Measurements from ENCODE around the gene HCN4. TPM values are rescaled to one million over a fixed set of nuclear protein-coding genes. Genes with fewer than 3 reads are reported as not detected.
A peak's percentile ranks its signal among the peaks of the same experiment; 100 is the strongest.

The HCN4 gene
- total and polyA plus RNA-seq, 2 of the 8 experiments (the other 6 are each of a cell fraction or from before 2014, with no cell fraction given), result 3.7 to 8.5 TPM

DNA sequence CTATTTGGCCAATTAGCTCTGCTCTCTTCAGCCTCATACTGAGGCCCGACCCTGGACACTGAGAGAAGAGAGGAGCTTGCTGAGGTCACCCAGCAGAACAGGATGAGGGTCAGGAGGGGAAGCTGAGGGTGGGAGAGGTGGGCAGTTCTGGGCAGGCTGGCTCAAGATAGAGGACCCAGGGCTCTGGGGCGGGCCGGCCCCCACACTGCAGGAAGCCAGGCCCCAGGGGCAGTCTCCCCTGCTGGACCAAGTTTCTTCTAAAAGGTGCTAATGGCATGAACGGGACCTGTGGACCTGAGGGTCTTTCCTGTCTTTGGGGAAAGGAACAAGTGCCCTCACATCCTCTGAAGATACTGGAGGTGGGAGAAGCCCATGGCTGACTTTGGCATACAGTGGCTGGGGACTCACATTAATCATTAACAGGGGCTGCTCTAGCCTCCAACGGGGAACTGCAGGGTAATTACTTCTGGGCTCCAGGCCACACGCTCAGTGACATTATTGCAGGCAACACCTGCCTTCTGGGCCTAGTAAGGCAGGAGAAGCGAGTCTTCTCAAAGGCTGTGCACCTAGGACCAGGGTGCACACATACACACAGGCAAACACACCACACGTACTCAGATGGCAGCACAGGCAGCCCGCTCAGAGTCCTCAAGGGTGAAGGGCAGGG is 10.6 kb downstream of the HCN4 start:
- no peaks in the 10 kb centered on the region for H3K9me3 ChIP-seq (ENCODE audit: insufficient read depth in 2 of 2, low read depth in 1 of 2, low read length in 1 of 2)
- no peak overlapping the region for H3K4me2 ChIP-seq (ENCODE audit: insufficient read depth in 1 of 2, low read depth in 2 of 2, low read length in 2 of 2)
- H3K79me1 ChIP-seq (ENCODE audit: low read depth, low read length), result peaks cover 33% of the 10 kb centered on the region
- peak overlapping the region; percentile 42; the same call in 1 of the 2 replicates for H4K8ac ChIP-seq (ENCODE audit: extremely low read depth, insufficient read depth, low read length)
- no peak overlapping the region for H4K91ac ChIP-seq (replicated peaks; ENCODE audit: insufficient read length, low read length)
- no peak overlapping the region for H3K27ac ChIP-seq (ENCODE audit: low read depth, low read length)
- no peak overlapping the region for H2AFZ ChIP-seq (ENCODE audit: low read length)
- no peak overlapping the region for H2BK15ac ChIP-seq (ENCODE audit: low read length)
- no peak overlapping the region for H3K4me3 ChIP-seq (ENCODE audit: extremely low read depth in 1 of 4, insufficient read depth in 2 of 4, low read depth in 3 of 4, low read length in 4 of 4)
- H2BK5ac ChIP-seq (ENCODE audit: low read depth, low read length), result no peak overlapping the region; the same call in 1 of the 2 replicates
- no peak overlapping the region for H3K56ac ChIP-seq (replicated peaks; ENCODE audit: insufficient read length, low read depth, low read length)
- H3K23ac ChIP-seq (ENCODE audit: insufficient read length), result no peak overlapping the region
- ChIA-PET CTCF (ENCODE audit: partially characterized antibody) (interaction anchor here (1.1 to 2.0 kb wide), 2 partner anchors 33 to 346 kb away, joined by 4 to 6 read pairs; no protein-coding TSS in a partner anchor), POLR2A (ENCODE audit: partially characterized antibody) (interaction anchor here (3.9 kb wide), 1 partner anchor 10 kb away, joined by 17 read pairs; the partner anchor contains the start of gene HCN4)
- H4K5ac ChIP-seq (ENCODE audit: insufficient read length, low read depth, low read length), result no peak overlapping the region
- H3K79me2 ChIP-seq (ENCODE audit: control insufficient read depth in 1 of 2, insufficient read depth in 2 of 2, low read length in 2 of 2), result peaks cover 0 to 87% of the 10 kb centered on the region in 2 experiments; a peak in 3 of 4 replicates
- no peak overlapping the region for H3K18ac ChIP-seq (ENCODE audit: extremely low read depth, low read length)
- H3K23me2 ChIP-seq (ENCODE audit: low read depth, low read length), result no peaks in the 10 kb centered on the region
- DNase-seq (ENCODE audit: low read depth in 1 of 2, low spot score in 2 of 2), result no peak
- H2AK5ac ChIP-seq (ENCODE audit: low read depth, low read length), result no peak overlapping the region; the same call in 1 of the 2 replicates
- no peak overlapping the region for H3K4ac ChIP-seq (replicated peaks; ENCODE audit: insufficient read length, low read depth, low read length)
- H3K4me1 ChIP-seq (replicated peaks in 1 of 4; ENCODE audit: control insufficient read depth in 3 of 4, insufficient read depth in 4 of 4, low read length in 3 of 4), result peaks cover 6 to 25% (median 18%) of the 10 kb centered on the region in 4 experiments
- H3K27me3 ChIP-seq (replicated peaks in 1 of 4; ENCODE audit: control insufficient read depth in 3 of 4, extremely low read depth in 1 of 4, insufficient read depth in 3 of 4, low read length in 3 of 4), result no peaks in the 10 kb centered on the region
- peaks cover 15 to 28% of the 10 kb centered on the region in 2 experiments for H4K20me1 ChIP-seq (replicated peaks in 1 of 2; ENCODE audit: control insufficient read depth in 1 of 2, insufficient read depth in 2 of 2, low read length in 2 of 2)
- no peak overlapping the region for H2BK120ac ChIP-seq (replicated peaks; ENCODE audit: low read depth, low read length)
- H3K14ac ChIP-seq (ENCODE audit: insufficient read length), result no peak overlapping the region
- no peaks in the 10 kb centered on the region; a peak in 1 of 8 replicates for H3K36me3 ChIP-seq (ENCODE audit: control insufficient read depth in 2 of 4, insufficient read depth in 4 of 4, low read length in 3 of 4)
- FAIRE-seq, result no peak
- no peak overlapping the region for H3K9ac ChIP-seq (replicated peaks in 1 of 4; ENCODE audit: extremely low read depth in 1 of 4, low read depth in 3 of 4, low read length in 3 of 4)
- no peak overlapping the region for H2BK20ac ChIP-seq (ENCODE audit: low read length)
- no peak overlapping the region for H2BK12ac ChIP-seq (ENCODE audit: low read depth, low read length)
- 95% methylated on average over 9 of the region's 9 CpGs; no CpG with 5 or more reads in 1 of the 2 experiments for WGBS, 2 experiments (ENCODE audit: extremely low coverage in 1 of 2, insufficient coverage in 1 of 2, insufficient read length in 1 of 2, insufficient replicate concordance in 2 of 2, low coverage in 1 of 2, low lambda C conversion rate in 2 of 2, missing lambda C conversion rate in 1 of 2)
- TF ChIP-seq CBX8 (IDR thresholded peaks at IDR 0.05; ENCODE audit: borderline replicate concordance, low read depth, low read length), result no peak
- no peak for TF ChIP-seq CTBP2 (IDR thresholded peaks at IDR 0.05; ENCODE audit: borderline replicate concordance, insufficient read depth, insufficient read length, low read length)
- TF ChIP-seq RBBP5 (IDR thresholded peaks at IDR 0.05; ENCODE audit: borderline replicate concordance, low read depth, low read length), result no peak
- no peak for TF ChIP-seq RAD21 (IDR thresholded peaks at IDR 0.05 in 1 of 2, conservative IDR thresholded peaks at IDR 0.05 in 1 of 2; ENCODE audit: low read depth in 2 of 2, low read length in 2 of 2)
- TF ChIP-seq EZH2 (IDR thresholded peaks at IDR 0.05; ENCODE audit: low read depth, low read length, severe bottlenecking), result no peak
- TF ChIP-seq NRF1 (IDR thresholded peaks at IDR 0.05; ENCODE audit: low read depth, low read length), result no peak
- no peak for TF ChIP-seq SP2 (IDR thresholded peaks at IDR 0.05; ENCODE audit: low read length)
- TF ChIP-seq TAF1 (IDR thresholded peaks at IDR 0.05; ENCODE audit: low read depth, low read length), result no peak
- TF ChIP-seq BACH1 (IDR thresholded peaks at IDR 0.05; ENCODE audit: low read length), result no peak
